GM21390 (cell line): ENCODE results near the gene NUP43.
A peak's percentile ranks its signal among the peaks of the same experiment; 100 is the strongest.
"Not testable (repeated sequence)": the region's sequence is repeated elsewhere in the genome, so short reads cannot be mapped to it uniquely, and the experiment has no call there.

Source experiments
- ATAC-seq: cut with Tn5 transposase; IDR thresholded peaks from one replicate; pipeline ENCODE4 v1.9.1; 2021; ENCODE audit not compliant: unreplicated experiment

Gene NUP43

GRCh38 chr6:149746147-149746946, at the start of gene NUP43:
NUP43 (minus strand) TSS chr6:149746529; CDS start chr6:149746495, 34 bp downstream.
- ATAC-seq = peak; percentile 50

- no peak for ATAC-seq
These were observed 37.2 kb upstream of the NUP43 start for GRCh38 chr6:149783551-149783950.

GRCh38 chr6:149782337-149782736, 36.0 kb upstream of the NUP43 start:
- no peak for ATAC-seq

GRCh38 chr6:149781715-149782114, 35.4 kb upstream of the NUP43 start:
- ATAC-seq = no peak

GRCh38 chr6:149779644-149779963, 33.3 kb upstream of the NUP43 start:
- no peak for ATAC-seq

- no peak for ATAC-seq
These were observed 31.3 kb upstream of the NUP43 start for GRCh38 chr6:149777624-149778023.

GRCh38 chr6:149771925-149772324, 25.6 kb upstream of the NUP43 start:
- ATAC-seq = no peak

GRCh38 chr6:149771185-149771584, 24.9 kb upstream of the NUP43 start:
- ATAC-seq = no peak

GRCh38 chr6:149769676-149770075, 23.3 kb upstream of the NUP43 start:
- no peak for ATAC-seq

GRCh38 chr6:149766156-149766769, 19.9 kb upstream of the NUP43 start:
- no peak for ATAC-seq

GRCh38 chr6:149763866-149764265, 17.5 kb upstream of the NUP43 start:
- ATAC-seq = no peak

- ATAC-seq = peak; percentile 95
These were observed 15.1 kb upstream of the NUP43 start for GRCh38 chr6:149761438-149761837.

- ATAC-seq = no peak
These were observed 9.9 kb upstream of the NUP43 start for GRCh38 chr6:149756261-149756636.

GRCh38 chr6:149755300-149756260, 9.3 kb upstream of the NUP43 start:
- ATAC-seq = peak; percentile 79

- no peak for ATAC-seq
These were observed 8.2 kb upstream of the NUP43 start for GRCh38 chr6:149754548-149754947.

- not testable (repeated sequence) for ATAC-seq
These were observed 7.0 kb upstream of the NUP43 start for GRCh38 chr6:149753374-149753637.

- no peak for ATAC-seq
These were observed 6.5 kb upstream of the NUP43 start for GRCh38 chr6:149752600-149753373.

GRCh38 chr6:149751920-149752319, 5.6 kb upstream of the NUP43 start:
- ATAC-seq = not testable (repeated sequence)

GRCh38 chr6:149751239-149751638, 4.9 kb upstream of the NUP43 start:
- ATAC-seq = no peak

- ATAC-seq = peak; percentile 37
These were observed 3.8 kb upstream of the NUP43 start for GRCh38 chr6:149750136-149750609.

- ATAC-seq = peak; percentile 81
These were observed 3.3 kb upstream of the NUP43 start, which contains the start of gene PCMT1 for GRCh38 chr6:149749594-149750135. PCMT1 (plus strand) TSS chr6:149749741; CDS start chr6:149749902, 161 bp downstream.
